GM12873 (cell line): ENCODE results near the gene CSKMT.

Experiments
- CTCF ChIP-seq: IDR thresholded peaks from 2 replicates; pipeline ENCODE4 v1.5.1; 2012; ENCODE audit warnings: low read depth, mild to moderate bottlenecking, moderate library complexity, low read length, control low read depth; ENCODE audit not compliant: insufficient read depth; ENCODE audit errors: missing control alignments

CSKMT gene

DNA sequence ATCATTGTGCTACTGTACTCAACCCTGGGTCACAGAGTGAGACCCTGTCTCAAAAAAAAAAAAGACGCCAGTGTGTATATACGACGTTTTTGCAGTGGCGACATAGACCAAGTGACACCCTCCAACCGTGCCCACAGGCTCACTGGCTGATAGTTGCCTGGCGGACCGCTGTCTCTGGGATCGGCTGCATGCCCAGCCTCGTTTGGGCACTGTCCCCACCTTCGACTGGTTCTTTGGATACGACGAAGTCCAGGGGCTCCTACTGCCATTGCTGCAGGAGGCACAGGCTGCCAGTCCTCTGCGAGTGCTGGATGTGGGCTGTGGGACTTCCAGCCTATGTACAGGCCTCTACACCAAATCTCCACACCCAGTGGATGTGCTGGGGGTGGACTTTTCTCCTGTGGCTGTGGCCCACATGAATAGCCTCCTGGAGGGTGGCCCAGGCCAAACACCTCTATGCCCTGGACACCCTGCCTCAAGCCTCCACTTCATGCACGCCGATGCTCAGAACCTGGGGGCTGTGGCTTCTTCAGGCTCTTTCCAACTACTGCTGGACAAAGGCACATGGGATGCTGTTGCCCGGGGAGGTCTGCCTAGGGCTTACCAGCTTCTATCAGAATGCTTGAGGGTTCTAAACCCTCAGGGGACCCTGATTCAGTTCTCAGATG is 1.3 kb downstream of the CSKMT start:
- TF ChIP-seq CTCF = no peak

GRCh38 chr11:62667460-62667859 is 2.3 kb downstream of the CSKMT start:
- no peak for TF ChIP-seq CTCF

- no peak for TF ChIP-seq CTCF
These were observed 4.5 kb downstream of the CSKMT start for GRCh38 chr11:62669420-62670161.

DNA sequence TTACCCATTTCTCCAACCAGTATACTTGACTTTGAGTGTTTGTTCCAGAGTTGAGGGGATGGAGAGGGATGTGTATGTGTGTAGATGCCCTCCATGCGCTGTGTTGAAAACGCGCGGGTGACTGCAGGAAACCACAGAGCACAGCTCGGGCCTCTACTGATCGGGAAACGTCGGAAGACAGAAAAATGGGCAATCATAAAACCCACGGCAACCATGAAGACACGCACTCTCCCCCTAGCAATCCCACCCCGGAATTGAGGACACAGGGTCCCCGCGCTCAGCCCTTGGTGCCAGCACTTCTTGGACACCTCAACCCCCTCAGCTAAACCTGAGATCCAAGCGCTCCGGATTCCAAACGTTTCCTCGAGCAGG is 6.1 kb downstream of the CSKMT start:
- no peak for TF ChIP-seq CTCF

GRCh38 chr11:62671608-62672389 is 6.7 kb downstream of the CSKMT start, which contains the start of the genes LBHD1 and UQCC3:
Gene LBHD1, minus strand, starts transcription at chr11:62672267. Its CDS starts 2,236 bp downstream, at chr11:62670031.
Gene UQCC3, plus strand, starts transcription at chr11:62671673. Its CDS starts 73 bp downstream, at chr11:62671746.
- no peak for TF ChIP-seq CTCF

- no peak for TF ChIP-seq CTCF
These were observed 8.0 kb downstream of the CSKMT start for GRCh38 chr11:62673196-62673525.

DNA sequence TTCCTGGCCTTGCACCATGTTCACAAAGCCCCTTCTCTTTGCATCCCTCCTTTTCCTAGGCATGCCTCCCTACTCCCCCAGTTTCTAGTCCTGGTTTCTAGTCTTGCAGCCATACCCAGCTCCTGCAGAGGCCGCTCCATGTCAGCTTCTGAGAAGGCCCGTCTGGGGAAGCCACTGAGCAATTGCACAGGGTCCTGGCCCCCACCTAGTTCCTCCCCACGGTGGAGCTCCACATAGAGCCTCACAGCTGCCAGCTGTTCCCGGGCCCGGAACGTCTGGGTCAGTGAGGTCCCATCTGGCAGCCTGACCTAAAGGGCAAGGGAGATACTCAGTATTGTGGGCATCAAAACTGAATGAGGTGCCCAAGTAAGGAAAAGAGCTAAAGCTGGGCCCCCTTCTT is 11.6 kb downstream of the CSKMT start:
- TF ChIP-seq CTCF = no peak
